BLaER1 treated with 17β-estradiol and CSF1 and Interleukin-3, amounts not matched to agents 10 nM and 100 nM (cell line): ENCODE measurements around the gene RIC8A.
A peak's percentile ranks its signal among the peaks of the same experiment; 100 is the strongest.

Experiments used
- H3K27ac ChIP-seq, 11 experiments: shearing (Covaris generic); formaldehyde crosslinking; 2 replicates each; pipeline ENCODE4 v1.8.1; 2022
- H3K27me3 ChIP-seq, 11 experiments: shearing (Covaris generic); formaldehyde crosslinking; 2 replicates each; pipeline ENCODE4 v1.8.1; 2022
- H3K36me3 ChIP-seq, 11 experiments: shearing (Covaris generic); formaldehyde crosslinking; 2 replicates each; pipeline ENCODE4 v1.8.1; 2022
- H3K4me1 ChIP-seq, 10 experiments: shearing (Covaris generic); formaldehyde crosslinking; 2 replicates each; pipeline ENCODE4 v1.8.1; 2022
- H3K4me2 ChIP-seq, 11 experiments: shearing (Covaris generic); formaldehyde crosslinking; 2 replicates each; pipeline ENCODE4 v1.8.1; 2022
- H3K4me3 ChIP-seq, 10 experiments: shearing (Covaris generic); formaldehyde crosslinking; 2 replicates each; pipeline ENCODE4 v1.8.1; 2022
- H3K9ac ChIP-seq, 11 experiments: shearing (Covaris generic); formaldehyde crosslinking; 2 replicates each; pipeline ENCODE4 v1.8.1; 2022
- H3K9me3 ChIP-seq, 11 experiments: shearing (Covaris generic); formaldehyde crosslinking; replicated peaks in 1 of 11; 2 replicates each; pipeline ENCODE4 v1.8.1; 2022
- H4K20me1 ChIP-seq, 11 experiments: shearing (Covaris generic); formaldehyde crosslinking; 2 replicates each; pipeline ENCODE4 v1.8.1; 2022
- Cebpa-rat ChIP-seq, 11 experiments: shearing (Covaris generic); IDR thresholded peaks; 2 replicates each; pipeline ENCODE4 v1.8.1; 2022

Gene RIC8A

GRCh38 chr11:202490-202889 is 5.0 kb upstream of the RIC8A start:
- Histone ChIP-seq H3K9ac (peak overlapping the region in 6 of 11 experiments; percentile 3 to 58 (median 25); a peak in 8 of 22 replicates), H3K36me3 (peaks cover 31 to 51% (median 40%) of the 10 kb centered on the region in 11 experiments), H3K27me3 (no peaks in the 10 kb centered on the region), H3K4me3 (no peak overlapping the region), H3K4me1 (peaks cover 23 to 58% (median 52%) of the 10 kb centered on the region in 10 experiments), H3K27ac (peak overlapping the region in 2 of 11 experiments; percentile 36 to 38; a peak in 1 of 22 replicates), H4K20me1 (peaks cover 33 to 92% (median 57%) of the 10 kb centered on the region in 11 experiments; a peak in 19 of 22 replicates), H3K9me3 (no peaks in the 10 kb centered on the region), H3K4me2 (peak overlapping the region in 7 of 11 experiments; percentile 1 to 64 (median 53); a peak in 11 of 22 replicates)
- no peak for TF ChIP-seq Cebpa-rat (IDR thresholded peaks at IDR 0.05)

- no peak overlapping the region for H3K27ac ChIP-seq
- H3K27me3 ChIP-seq: no peaks in the 10 kb centered on the region
- H3K36me3 ChIP-seq: peaks cover 31 to 51% (median 40%) of the 10 kb centered on the region in 11 experiments
- H3K4me1 ChIP-seq: peaks cover 23 to 58% (median 52%) of the 10 kb centered on the region in 10 experiments
- peaks cover 33 to 84% (median 57%) of the 10 kb centered on the region in 11 experiments; a peak in 19 of 22 replicates for H4K20me1 ChIP-seq
- H3K4me2 ChIP-seq: peak overlapping the region in 5 of 11 experiments; percentile 45 to 64 (median 54); a peak in 8 of 22 replicates
- no peaks in the 10 kb centered on the region for H3K9me3 ChIP-seq
- H3K4me3 ChIP-seq: no peak overlapping the region
- TF ChIP-seq Cebpa-rat (IDR thresholded peaks at IDR 0.05): no peak
- H3K9ac ChIP-seq: peak overlapping the region in 8 of 11 experiments; percentile 6 to 58 (median 25); a peak in 9 of 22 replicates
Observed at GRCh38 chr11:203056-203944, 4.2 kb upstream of the RIC8A start.

- no peaks in the 10 kb centered on the region for H3K9me3 ChIP-seq
- peaks cover 24 to 58% (median 52%) of the 10 kb centered on the region in 10 experiments for H3K4me1 ChIP-seq
- H3K27ac ChIP-seq: peak overlapping the region in 1 of 11 experiments; percentile 9; a peak in 1 of 22 replicates
- no peak overlapping the region for H3K4me3 ChIP-seq
- peak overlapping the region in 2 of 11 experiments; percentile 54 to 64; a peak in 3 of 22 replicates for H3K4me2 ChIP-seq
- H3K27me3 ChIP-seq: no peaks in the 10 kb centered on the region
- peak overlapping the region in 9 of 11 experiments; percentile 4 to 99 (median 14); a peak in 8 of 22 replicates for H3K9ac ChIP-seq
- H3K36me3 ChIP-seq: peaks cover 31 to 51% (median 40%) of the 10 kb centered on the region in 11 experiments
- no peak for TF ChIP-seq Cebpa-rat (IDR thresholded peaks at IDR 0.05)
- H4K20me1 ChIP-seq: peaks cover 34 to 77% (median 57%) of the 10 kb centered on the region in 11 experiments; a peak in 20 of 22 replicates
Observed at GRCh38 chr11:203945-204586, 3.4 kb upstream of the RIC8A start.

DNA sequence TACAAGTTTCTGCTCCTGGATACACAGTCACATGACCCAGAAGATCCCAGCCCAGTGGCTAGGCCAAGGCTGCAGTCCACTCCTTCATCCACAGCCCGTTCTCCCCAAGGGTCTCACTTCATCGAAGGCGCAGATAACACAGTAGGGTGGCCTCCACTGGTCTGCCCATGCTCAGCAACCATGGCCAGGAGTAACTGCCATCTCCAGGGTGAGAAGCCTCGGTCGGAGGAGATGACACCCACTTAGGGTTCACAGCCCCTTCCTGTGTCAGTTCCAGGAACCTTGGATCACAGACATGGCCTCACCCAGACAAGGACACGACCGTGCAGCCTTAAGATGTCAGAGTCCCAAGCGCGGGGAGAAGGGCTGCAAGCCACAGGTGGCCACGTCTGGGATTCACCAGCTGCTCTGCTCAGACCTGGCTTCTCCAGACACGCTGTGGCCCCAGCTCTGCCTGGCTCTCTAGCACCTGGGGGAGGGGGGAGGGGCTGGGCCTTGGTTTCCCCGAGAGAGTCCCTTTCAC is 2.9 kb upstream of the RIC8A start:
- H3K4me3 ChIP-seq: no peak overlapping the region
- no peak for TF ChIP-seq Cebpa-rat (IDR thresholded peaks at IDR 0.05)
- H4K20me1 ChIP-seq: peaks cover 40 to 80% (median 63%) of the 10 kb centered on the region in 11 experiments; a peak in 20 of 22 replicates
- peak overlapping the region in 7 of 11 experiments; percentile 54 to 99 (median 98); a peak in 5 of 22 replicates for H3K4me2 ChIP-seq
- H3K4me1 ChIP-seq: peaks cover 30 to 64% (median 57%) of the 10 kb centered on the region in 10 experiments
- peak overlapping the region in 8 of 11 experiments; percentile 5 to 99 (median 98); a peak in 10 of 22 replicates for H3K9ac ChIP-seq
- H3K27ac ChIP-seq: 0 out of 22 replicates have a peak overlapping the region, but pooled peaks of 1 of the 11 experiments have one; percentile 9
- H3K27me3 ChIP-seq: no peaks in the 10 kb centered on the region
- H3K36me3 ChIP-seq: peaks cover 36 to 56% (median 43%) of the 10 kb centered on the region in 11 experiments
- no peaks in the 10 kb centered on the region for H3K9me3 ChIP-seq

- peaks cover 43 to 64% (median 50%) of the 10 kb centered on the region in 11 experiments for H3K36me3 ChIP-seq
- H3K27ac ChIP-seq: peak overlapping the region in 2 of 11 experiments; percentile 91 to 100; a peak in 3 of 22 replicates
- H3K9me3 ChIP-seq: no peaks in the 10 kb centered on the region
- peak overlapping the region; percentile 91 to 99 (median 98) for H3K9ac ChIP-seq
- no peak for TF ChIP-seq Cebpa-rat (IDR thresholded peaks at IDR 0.05)
- peaks cover 47 to 80% (median 69%) of the 10 kb centered on the region in 11 experiments; a peak in 20 of 22 replicates for H4K20me1 ChIP-seq
- H3K4me3 ChIP-seq: peak overlapping the region in 9 of 10 experiments; percentile 92 to 100 (median 95); a peak in 15 of 20 replicates
- H3K27me3 ChIP-seq: no peaks in the 10 kb centered on the region
- peaks cover 38 to 71% (median 65%) of the 10 kb centered on the region in 10 experiments for H3K4me1 ChIP-seq
- peak overlapping the region; percentile 93 to 100 (median 98) for H3K4me2 ChIP-seq
Observed at GRCh38 chr11:205221-206001, 2.1 kb upstream of the RIC8A start.

GRCh38 chr11:206002-206384 is 1.5 kb upstream of the RIC8A start:
- Histone ChIP-seq H3K4me2 (peak overlapping the region; percentile 93 to 100 (median 98)), H3K4me1 (peaks cover 44 to 74% (median 71%) of the 10 kb centered on the region in 10 experiments), H3K4me3 (peak overlapping the region; percentile 92 to 100 (median 95)), H3K36me3 (peaks cover 47 to 65% (median 52%) of the 10 kb centered on the region in 11 experiments), H3K27ac (peak overlapping the region; percentile 91 to 100 (median 98); a peak in 18 of 22 replicates), H3K9me3 (no peaks in the 10 kb centered on the region), H3K27me3 (no peaks in the 10 kb centered on the region), H3K9ac (peak overlapping the region; percentile 91 to 99 (median 98)), H4K20me1 (peaks cover 53 to 82% (median 73%) of the 10 kb centered on the region in 11 experiments; a peak in 20 of 22 replicates)
- no peak for TF ChIP-seq Cebpa-rat (IDR thresholded peaks at IDR 0.05)

GRCh38 chr11:206526-207207 is 841 bp upstream of the RIC8A start:
- H3K9me3 ChIP-seq: no peaks in the 10 kb centered on the region
- TF ChIP-seq Cebpa-rat (IDR thresholded peaks at IDR 0.05): no peak
- H3K4me1 ChIP-seq: peaks cover 46 to 74% (median 71%) of the 10 kb centered on the region in 10 experiments
- peak overlapping the region; percentile 91 to 99 (median 98) for H3K9ac ChIP-seq
- H3K36me3 ChIP-seq: peaks cover 52 to 65% (median 58%) of the 10 kb centered on the region in 11 experiments
- H3K4me2 ChIP-seq: peak overlapping the region; percentile 93 to 100 (median 98)
- H4K20me1 ChIP-seq: peaks cover 60 to 82% (median 73%) of the 10 kb centered on the region in 11 experiments; a peak in 20 of 22 replicates
- peak overlapping the region; percentile 92 to 100 (median 95) for H3K4me3 ChIP-seq
- no peaks in the 10 kb centered on the region for H3K27me3 ChIP-seq
- H3K27ac ChIP-seq: peak overlapping the region; percentile 91 to 100 (median 98)
